ENCODE results near the gene UGDH. TPM values are rescaled to one million over a fixed set of nuclear protein-coding genes. Genes with fewer than 3 reads are reported as not detected.

The UGDH gene
- total RNA-seq, 1 experiment from 2014 or later = 104 TPM

GRCh38 chr4:39569209-39569608 is 42.0 kb upstream of the UGDH start:
- no peaks in the 10 kb centered on the region for H4K20me1 ChIP-seq (ENCODE audit: control insufficient read depth, insufficient read depth, insufficient read length)
- no peak for TF ChIP-seq CTCF (conservative IDR thresholded peaks at IDR 0.05)

More at GRCh38 chr4:39569209-39569608, 42.0 kb upstream of the UGDH start:
- Histone ChIP-seq H2BK15ac (ENCODE audit: low read depth, low read length) (no peak overlapping the region), H3K4me1 (ENCODE audit: insufficient read depth, low read length) (no peaks in the 10 kb centered on the region), H2BK120ac (ENCODE audit: low read depth, low read length, poor library complexity, severe bottlenecking) (no peak overlapping the region), H3K27ac (ENCODE audit: insufficient read length, low read depth, low read length) (no peak overlapping the region), H3K4me2 (ENCODE audit: insufficient read depth, insufficient read length, low read length) (no peak overlapping the region), H2BK12ac (ENCODE audit: insufficient read length, low read depth, low read length) (no peak overlapping the region), H3K14ac (ENCODE audit: insufficient read depth, low read length) (no peak overlapping the region), H3K23me2 (ENCODE audit: insufficient read length, low read depth, low read length, poor library complexity, severe bottlenecking) (no peaks in the 10 kb centered on the region), H3K18ac (ENCODE audit: insufficient read length, low read depth, low read length) (no peak overlapping the region), H3K27me3 (ENCODE audit: insufficient read depth, low read length) (no peaks in the 10 kb centered on the region), H3K79me1 (ENCODE audit: insufficient read depth, low read depth, low read length, poor library complexity, severe bottlenecking) (no peaks in the 10 kb centered on the region), H2AK5ac (ENCODE audit: insufficient read length, low read length) (no peak overlapping the region), H3K4ac (ENCODE audit: low read depth, low read length) (no peak overlapping the region), H2BK5ac (ENCODE audit: insufficient read length, low read length) (no peak overlapping the region), H3K9me3 (ENCODE audit: control insufficient read depth, low read depth, low read length) (no peaks in the 10 kb centered on the region), H3T11ph (ENCODE audit: low read length) (no peak overlapping the region), H3K79me2 (ENCODE audit: insufficient read depth, low read length) (no peaks in the 10 kb centered on the region), H2AFZ (ENCODE audit: low read length) (no peak overlapping the region), H3K23ac (ENCODE audit: insufficient read length, low read depth, low read length) (no peak overlapping the region), H4K91ac (ENCODE audit: insufficient read length, low read depth, low read length) (no peak overlapping the region), H3K9ac (ENCODE audit: extremely low read depth, insufficient read length, low read length) (no peak overlapping the region), H3K56ac (ENCODE audit: insufficient read length, low read depth, low read length) (no peak overlapping the region), H4K8ac (replicated peaks; ENCODE audit: insufficient read length, low read depth, low read length) (no peak overlapping the region), H2BK20ac (ENCODE audit: low read depth, low read length, poor library complexity, severe bottlenecking) (no peak overlapping the region), H4K5ac (ENCODE audit: insufficient read length, low read depth, low read length) (no peak overlapping the region)
- Mint-ChIP-seq H3K36me3 (ENCODE audit: insufficient read depth in 1 of 3, low read depth in 3 of 3) (peaks cover 14 to 22% (median 21%) of the 10 kb centered on the region in 3 experiments), H3K27me3 (ENCODE audit: low read depth) (no peaks in the 10 kb centered on the region), H3K9me3 (peaks cover 13% of the 10 kb centered on the region in 2 experiments), H3K4me1 (0 out of 4 replicates have a peak, but pooled peaks cover 0 to 2% of the 10 kb centered on the region in 2 experiments), H3K27ac (no peak overlapping the region), H3K4me3 (no peak overlapping the region)
- DNase-seq = no peak
- WGBS (ENCODE audit: extremely low coverage, insufficient read length, low lambda C conversion rate) = no CpG with 5 or more reads among the region's 4 CpGs
